Neural crest cell (in vitro differentiated cells): Measurements from ENCODE around the gene NELL1. TPM values are rescaled to one million over a fixed set of nuclear protein-coding genes. Genes with fewer than 3 reads are reported as not detected.

Experiments
- DNase-seq: peaks from one replicate; pipeline ENCODE4 v3.0.0; 2021; ENCODE audit warnings: low read depth, mixed read lengths, low spot score
- H3K27ac Mint-ChIP-seq: one replicate; pipeline ENCODE4 v1.8.0; 2021; ENCODE audit warnings: mild to moderate bottlenecking, mixed read lengths; ENCODE audit not compliant: unreplicated experiment
- H3K27me3 Mint-ChIP-seq: 2 replicates; pipeline ENCODE4 v1.8.0; 2021; ENCODE audit warnings: low read depth, mild to moderate bottlenecking, mixed read lengths
- H3K36me3 Mint-ChIP-seq: 2 replicates; pipeline ENCODE4 v1.8.0; 2021; ENCODE audit warnings: low read depth, mild to moderate bottlenecking, mixed read lengths
- H3K4me1 Mint-ChIP-seq: 2 replicates; pipeline ENCODE4 v1.8.0; 2021; ENCODE audit warnings: mixed read lengths
- H3K4me3 Mint-ChIP-seq: one replicate; pipeline ENCODE4 v1.8.0; 2021; ENCODE audit warnings: mild to moderate bottlenecking, mixed read lengths
- H3K9me3 Mint-ChIP-seq: 2 replicates; pipeline ENCODE4 v1.8.0; 2021; ENCODE audit warnings: mixed read lengths
- CTCF ChIP-seq: fragments of 200-600 bp; sonication (generic); conservative IDR thresholded peaks from 2 replicates; pipeline ENCODE4 v1.5.0; 2021; ENCODE audit warnings: antibody characterized with exemption, mild to moderate bottlenecking
- total RNA-seq: library from RNA; stranded (reverse); gene quantifications from 2 replicates; pipeline ENCODE4 v1.2.1, GENCODE V29; 2021

The NELL1 gene
- total RNA-seq, 1 donor from 2014 or later = 0.51 TPM

- DNase-seq = no peak
- peaks cover 11% of the 10 kb centered on the region for H3K27me3 Mint-ChIP-seq
- H3K27ac Mint-ChIP-seq = peak overlapping the region; percentile 93
- TF ChIP-seq CTCF = no peak
- H3K36me3 Mint-ChIP-seq = no peaks in the 10 kb centered on the region
- H3K4me3 Mint-ChIP-seq = no peak overlapping the region
- H3K9me3 Mint-ChIP-seq = no peaks in the 10 kb centered on the region
- H3K4me1 Mint-ChIP-seq = peaks cover 20% of the 10 kb centered on the region
Observed at GRCh38 chr11:20762116-20762844, 92.9 kb downstream of the NELL1 start.

- no peak overlapping the region for H3K27ac Mint-ChIP-seq
- no peak for TF ChIP-seq CTCF
- H3K36me3 Mint-ChIP-seq = no peaks in the 10 kb centered on the region
- no peak for DNase-seq
- H3K4me1 Mint-ChIP-seq = peaks cover 20% of the 10 kb centered on the region
- no peak overlapping the region for H3K4me3 Mint-ChIP-seq
- H3K9me3 Mint-ChIP-seq = no peaks in the 10 kb centered on the region
- peaks cover 11% of the 10 kb centered on the region for H3K27me3 Mint-ChIP-seq
Observed at GRCh38 chr11:20762980-20763379, 93.6 kb downstream of the NELL1 start.

GRCh38 chr11:20770414-20770946, 101.1 kb downstream of the NELL1 start:
- Mint-ChIP-seq H3K4me1 (peaks cover 38% of the 10 kb centered on the region), H3K27me3 (peaks cover 19% of the 10 kb centered on the region)

GRCh38 chr11:20771026-20771425, 101.6 kb downstream of the NELL1 start:
- H3K4me3 Mint-ChIP-seq = no peak overlapping the region
- peaks cover 39% of the 10 kb centered on the region for H3K4me1 Mint-ChIP-seq
- peaks cover 20% of the 10 kb centered on the region for H3K27me3 Mint-ChIP-seq
- H3K36me3 Mint-ChIP-seq = no peaks in the 10 kb centered on the region
- no peaks in the 10 kb centered on the region for H3K9me3 Mint-ChIP-seq
- TF ChIP-seq CTCF = no peak
- no peak for DNase-seq
- H3K27ac Mint-ChIP-seq = no peak overlapping the region

More at GRCh38 chr11:20770414-20770946, 101.1 kb downstream of the NELL1 start:
- TF ChIP-seq CTCF = no peak
- Mint-ChIP-seq H3K27ac (no peak overlapping the region), H3K36me3 (no peaks in the 10 kb centered on the region), H3K9me3 (no peaks in the 10 kb centered on the region), H3K4me3 (no peak overlapping the region)
- DNase-seq = no peak

GRCh38 chr11:20771681-20772080, 102.3 kb downstream of the NELL1 start:
- H3K4me3 Mint-ChIP-seq = no peak overlapping the region
- H3K36me3 Mint-ChIP-seq = no peaks in the 10 kb centered on the region
- no peaks in the 10 kb centered on the region for H3K9me3 Mint-ChIP-seq
- H3K4me1 Mint-ChIP-seq = peaks cover 39% of the 10 kb centered on the region
- H3K27ac Mint-ChIP-seq = no peak overlapping the region
- peaks cover 23% of the 10 kb centered on the region for H3K27me3 Mint-ChIP-seq
- TF ChIP-seq CTCF = no peak
- no peak for DNase-seq
